HG03520 (cell line): Measurements from ENCODE around the gene UNC13A.

ENCODE experiments used
- ATAC-seq: cut with Tn5 transposase; IDR thresholded peaks from one replicate; pipeline ENCODE4 v1.9.1; 2021; ENCODE audit warnings: mild to moderate bottlenecking, moderate library complexity; ENCODE audit not compliant: unreplicated experiment

UNC13A gene

GRCh38 chr19:17687857-17688784 lies at the start of gene UNC13A:
TSS of gene UNC13A (minus strand) at chr19:17688354. CDS start at chr19:17688199, 155 bp downstream.
- no peak for ATAC-seq

- no peak for ATAC-seq
Measured at GRCh38 chr19:17737690-17738153, 49.6 kb upstream of the UNC13A start.

- no peak for ATAC-seq
Measured at GRCh38 chr19:17735410-17735809, 47.3 kb upstream of the UNC13A start.

- no peak for ATAC-seq
Measured at GRCh38 chr19:17734146-17734545, 46.0 kb upstream of the UNC13A start.

GRCh38 chr19:17733127-17733526 lies 45.0 kb upstream of the UNC13A start:
- no peak for ATAC-seq

GRCh38 chr19:17727843-17728242 lies 39.7 kb upstream of the UNC13A start:
- no peak for ATAC-seq

GRCh38 chr19:17726964-17727773 lies 39.0 kb upstream of the UNC13A start:
- ATAC-seq: no peak

- ATAC-seq: no peak
Measured at GRCh38 chr19:17726136-17726741, 38.1 kb upstream of the UNC13A start.

GRCh38 chr19:17725422-17726078 lies 37.4 kb upstream of the UNC13A start:
- no peak for ATAC-seq

- no peak for ATAC-seq
Measured at GRCh38 chr19:17724655-17725054, 36.5 kb upstream of the UNC13A start.

- no peak for ATAC-seq
Measured at GRCh38 chr19:17722655-17723240, 34.6 kb upstream of the UNC13A start.

GRCh38 chr19:17721821-17722220 lies 33.7 kb upstream of the UNC13A start:
- ATAC-seq: no peak

GRCh38 chr19:17721111-17721628 lies 33.0 kb upstream of the UNC13A start:
- ATAC-seq: no peak

GRCh38 chr19:17720440-17720839 lies 32.3 kb upstream of the UNC13A start:
- ATAC-seq: no peak

GRCh38 chr19:17719730-17720400 lies 31.7 kb upstream of the UNC13A start:
- no peak for ATAC-seq

GRCh38 chr19:17718947-17719711 lies 31.0 kb upstream of the UNC13A start, which contains the start of gene MAP1S:
TSS of gene MAP1S (plus strand) at chr19:17719480. CDS start at chr19:17719503, 23 bp downstream.
- no peak for ATAC-seq

GRCh38 chr19:17718550-17718946 lies 30.4 kb upstream of the UNC13A start:
- ATAC-seq: no peak

- no peak for ATAC-seq
Measured at GRCh38 chr19:17716309-17716929, 28.3 kb upstream of the UNC13A start.
